GM23338 (cell line): ENCODE measurements around the gene EHMT2. TPM values are rescaled to one million over a fixed set of nuclear protein-coding genes. Genes with fewer than 3 reads are reported as not detected.

ENCODE experiments used
- EZH2 ChIP-seq: fragments of 200-600 bp; sonication (generic); IDR thresholded peaks from one replicate; pipeline ENCODE4 v1.8.0; 2017; ENCODE audit warnings: antibody characterized with exemption, mild to moderate bottlenecking, low read depth; ENCODE audit not compliant: unreplicated experiment
- EZH2phosphoT487 ChIP-seq: fragments of 200-600 bp; sonication (generic); IDR thresholded peaks from one replicate; pipeline ENCODE4 v1.8.1; 2018; ENCODE audit warnings: antibody characterized with exemption; ENCODE audit not compliant: unreplicated experiment
- ZNF331 ChIP-seq: fragments of 250-450 bp; sonication (Bioruptor Pico); IDR thresholded peaks from 2 replicates; pipeline ENCODE4 v1.5.0; 2020; ENCODE audit warnings: low read depth, mild to moderate bottlenecking, moderate library complexity
- polyA plus RNA-seq: library from polyadenylated mRNA; unstranded; fragments of >200 nt; fragmentation: Nextera tagmentation; extraction: Ambion mirVana; gene quantifications from 2 replicates; pipeline ENCODE4 v1.2.1, GENCODE V29; 2016
- total RNA-seq: library from RNA; depleted of rRNA; stranded (reverse); fragments of >200 nt; shearing (Covaris generic); gene quantifications from 2 replicates; pipeline ENCODE4 v1.2.3, GENCODE V29; 2014
- TF ChIP-seq, protein P1 (sequence below): fragments of 250-450 bp; sonication (Bioruptor Pico); IDR thresholded peaks from 2 replicates; pipeline ENCODE4 v1.5.0; 2020; ENCODE audit warnings: mild to moderate bottlenecking, moderate library complexity
- TF ChIP-seq, protein P2 (sequence below), 2 experiments: fragments of 200-600 bp in 1 of 2; sonication (generic) in 1 of 2; conservative IDR thresholded peaks; 2 replicates each; pipeline versions ENCODE4 v1.5.1 to v1.6.1; 2016 to 2017; ENCODE audit warnings: antibody characterized with exemption in 2 of 2, low read depth in 2 of 2, mild to moderate bottlenecking in 2 of 2, moderate library complexity in 1 of 2
- TF ChIP-seq, protein P3 (sequence below): IDR thresholded peaks from one replicate; pipeline ENCODE4 v1.6.1; 2018; ENCODE audit warnings: antibody characterized with exemption; ENCODE audit not compliant: unreplicated experiment

EHMT2 gene
- total and polyA plus RNA-seq, 2 experiments from 2014 or later: 113 to 193 TPM

DNA sequence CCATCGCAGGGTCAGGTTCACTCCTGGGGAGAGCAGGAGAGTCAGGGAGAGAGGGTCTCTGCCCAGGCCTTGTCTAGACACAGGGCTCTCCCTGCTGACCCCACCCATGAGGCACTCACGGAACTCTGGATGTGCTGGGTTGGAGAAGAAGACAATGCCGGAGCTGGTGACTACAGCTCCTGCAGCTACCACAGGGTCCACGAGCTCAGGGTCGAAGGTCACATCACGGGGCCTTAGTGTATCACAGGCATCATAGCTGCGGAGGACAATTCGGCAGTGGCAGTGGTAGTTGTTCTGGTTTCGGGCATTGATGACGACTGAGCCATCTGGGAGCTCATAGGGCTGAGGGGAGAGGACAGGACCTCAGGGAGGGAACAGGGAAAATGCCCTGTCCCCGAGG is 37.6 kb downstream of the EHMT2 start (continued):
- TF ChIP-seq, protein P1, sequence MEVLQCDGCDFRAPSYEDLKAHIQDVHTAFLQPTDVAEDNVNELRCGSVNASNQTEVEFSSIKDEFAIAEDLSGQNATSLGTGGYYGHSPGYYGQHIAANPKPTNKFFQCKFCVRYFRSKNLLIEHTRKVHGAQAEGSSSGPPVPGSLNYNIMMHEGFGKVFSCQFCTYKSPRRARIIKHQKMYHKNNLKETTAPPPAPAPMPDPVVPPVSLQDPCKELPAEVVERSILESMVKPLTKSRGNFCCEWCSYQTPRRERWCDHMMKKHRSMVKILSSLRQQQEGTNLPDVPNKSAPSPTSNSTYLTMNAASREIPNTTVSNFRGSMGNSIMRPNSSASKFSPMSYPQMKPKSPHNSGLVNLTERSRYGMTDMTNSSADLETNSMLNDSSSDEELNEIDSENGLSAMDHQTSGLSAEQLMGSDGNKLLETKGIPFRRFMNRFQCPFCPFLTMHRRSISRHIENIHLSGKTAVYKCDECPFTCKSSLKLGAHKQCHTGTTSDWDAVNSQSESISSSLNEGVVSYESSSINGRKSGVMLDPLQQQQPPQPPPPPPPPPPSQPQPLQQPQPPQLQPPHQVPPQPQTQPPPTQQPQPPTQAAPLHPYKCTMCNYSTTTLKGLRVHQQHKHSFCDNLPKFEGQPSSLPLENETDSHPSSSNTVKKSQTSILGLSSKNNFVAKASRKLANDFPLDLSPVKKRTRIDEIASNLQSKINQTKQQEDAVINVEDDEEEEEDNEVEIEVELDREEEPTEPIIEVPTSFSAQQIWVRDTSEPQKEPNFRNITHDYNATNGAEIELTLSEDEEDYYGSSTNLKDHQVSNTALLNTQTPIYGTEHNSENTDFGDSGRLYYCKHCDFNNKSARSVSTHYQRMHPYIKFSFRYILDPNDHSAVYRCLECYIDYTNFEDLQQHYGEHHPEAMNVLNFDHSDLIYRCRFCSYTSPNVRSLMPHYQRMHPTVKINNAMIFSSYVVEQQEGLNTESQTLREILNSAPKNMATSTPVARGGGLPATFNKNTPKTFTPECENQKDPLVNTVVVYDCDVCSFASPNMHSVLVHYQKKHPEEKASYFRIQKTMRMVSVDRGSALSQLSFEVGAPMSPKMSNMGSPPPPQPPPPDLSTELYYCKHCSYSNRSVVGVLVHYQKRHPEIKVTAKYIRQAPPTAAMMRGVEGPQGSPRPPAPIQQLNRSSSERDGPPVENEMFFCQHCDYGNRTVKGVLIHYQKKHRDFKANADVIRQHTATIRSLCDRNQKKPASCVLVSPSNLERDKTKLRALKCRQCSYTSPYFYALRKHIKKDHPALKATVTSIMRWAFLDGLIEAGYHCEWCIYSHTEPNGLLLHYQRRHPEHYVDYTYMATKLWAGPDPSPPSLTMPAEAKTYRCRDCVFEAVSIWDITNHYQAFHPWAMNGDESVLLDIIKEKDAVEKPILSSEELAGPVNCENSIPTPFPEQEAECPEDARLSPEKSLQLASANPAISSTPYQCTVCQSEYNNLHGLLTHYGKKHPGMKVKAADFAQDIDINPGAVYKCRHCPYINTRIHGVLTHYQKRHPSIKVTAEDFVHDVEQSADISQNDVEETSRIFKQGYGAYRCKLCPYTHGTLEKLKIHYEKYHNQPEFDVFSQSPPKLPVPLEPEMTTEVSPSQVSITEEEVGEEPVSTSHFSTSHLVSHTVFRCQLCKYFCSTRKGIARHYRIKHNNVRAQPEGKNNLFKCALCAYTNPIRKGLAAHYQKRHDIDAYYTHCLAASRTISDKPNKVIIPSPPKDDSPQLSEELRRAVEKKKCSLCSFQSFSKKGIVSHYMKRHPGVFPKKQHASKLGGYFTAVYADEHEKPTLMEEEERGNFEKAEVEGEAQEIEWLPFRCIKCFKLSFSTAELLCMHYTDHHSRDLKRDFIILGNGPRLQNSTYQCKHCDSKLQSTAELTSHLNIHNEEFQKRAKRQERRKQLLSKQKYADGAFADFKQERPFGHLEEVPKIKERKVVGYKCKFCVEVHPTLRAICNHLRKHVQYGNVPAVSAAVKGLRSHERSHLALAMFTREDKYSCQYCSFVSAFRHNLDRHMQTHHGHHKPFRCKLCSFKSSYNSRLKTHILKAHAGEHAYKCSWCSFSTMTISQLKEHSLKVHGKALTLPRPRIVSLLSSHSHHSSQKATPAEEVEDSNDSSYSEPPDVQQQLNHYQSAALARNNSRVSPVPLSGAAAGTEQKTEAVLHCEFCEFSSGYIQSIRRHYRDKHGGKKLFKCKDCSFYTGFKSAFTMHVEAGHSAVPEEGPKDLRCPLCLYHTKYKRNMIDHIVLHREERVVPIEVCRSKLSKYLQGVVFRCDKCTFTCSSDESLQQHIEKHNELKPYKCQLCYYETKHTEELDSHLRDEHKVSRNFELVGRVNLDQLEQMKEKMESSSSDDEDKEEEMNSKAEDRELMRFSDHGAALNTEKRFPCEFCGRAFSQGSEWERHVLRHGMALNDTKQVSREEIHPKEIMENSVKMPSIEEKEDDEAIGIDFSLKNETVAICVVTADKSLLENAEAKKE (CRISPR knock-in tag): no peak
- TF ChIP-seq, protein P2, sequence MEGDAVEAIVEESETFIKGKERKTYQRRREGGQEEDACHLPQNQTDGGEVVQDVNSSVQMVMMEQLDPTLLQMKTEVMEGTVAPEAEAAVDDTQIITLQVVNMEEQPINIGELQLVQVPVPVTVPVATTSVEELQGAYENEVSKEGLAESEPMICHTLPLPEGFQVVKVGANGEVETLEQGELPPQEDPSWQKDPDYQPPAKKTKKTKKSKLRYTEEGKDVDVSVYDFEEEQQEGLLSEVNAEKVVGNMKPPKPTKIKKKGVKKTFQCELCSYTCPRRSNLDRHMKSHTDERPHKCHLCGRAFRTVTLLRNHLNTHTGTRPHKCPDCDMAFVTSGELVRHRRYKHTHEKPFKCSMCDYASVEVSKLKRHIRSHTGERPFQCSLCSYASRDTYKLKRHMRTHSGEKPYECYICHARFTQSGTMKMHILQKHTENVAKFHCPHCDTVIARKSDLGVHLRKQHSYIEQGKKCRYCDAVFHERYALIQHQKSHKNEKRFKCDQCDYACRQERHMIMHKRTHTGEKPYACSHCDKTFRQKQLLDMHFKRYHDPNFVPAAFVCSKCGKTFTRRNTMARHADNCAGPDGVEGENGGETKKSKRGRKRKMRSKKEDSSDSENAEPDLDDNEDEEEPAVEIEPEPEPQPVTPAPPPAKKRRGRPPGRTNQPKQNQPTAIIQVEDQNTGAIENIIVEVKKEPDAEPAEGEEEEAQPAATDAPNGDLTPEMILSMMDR (conservative IDR thresholded peaks at IDR 0.05; ENCODE audit: low read depth in 2 of 2): no peak
- TF ChIP-seq, protein P3, sequence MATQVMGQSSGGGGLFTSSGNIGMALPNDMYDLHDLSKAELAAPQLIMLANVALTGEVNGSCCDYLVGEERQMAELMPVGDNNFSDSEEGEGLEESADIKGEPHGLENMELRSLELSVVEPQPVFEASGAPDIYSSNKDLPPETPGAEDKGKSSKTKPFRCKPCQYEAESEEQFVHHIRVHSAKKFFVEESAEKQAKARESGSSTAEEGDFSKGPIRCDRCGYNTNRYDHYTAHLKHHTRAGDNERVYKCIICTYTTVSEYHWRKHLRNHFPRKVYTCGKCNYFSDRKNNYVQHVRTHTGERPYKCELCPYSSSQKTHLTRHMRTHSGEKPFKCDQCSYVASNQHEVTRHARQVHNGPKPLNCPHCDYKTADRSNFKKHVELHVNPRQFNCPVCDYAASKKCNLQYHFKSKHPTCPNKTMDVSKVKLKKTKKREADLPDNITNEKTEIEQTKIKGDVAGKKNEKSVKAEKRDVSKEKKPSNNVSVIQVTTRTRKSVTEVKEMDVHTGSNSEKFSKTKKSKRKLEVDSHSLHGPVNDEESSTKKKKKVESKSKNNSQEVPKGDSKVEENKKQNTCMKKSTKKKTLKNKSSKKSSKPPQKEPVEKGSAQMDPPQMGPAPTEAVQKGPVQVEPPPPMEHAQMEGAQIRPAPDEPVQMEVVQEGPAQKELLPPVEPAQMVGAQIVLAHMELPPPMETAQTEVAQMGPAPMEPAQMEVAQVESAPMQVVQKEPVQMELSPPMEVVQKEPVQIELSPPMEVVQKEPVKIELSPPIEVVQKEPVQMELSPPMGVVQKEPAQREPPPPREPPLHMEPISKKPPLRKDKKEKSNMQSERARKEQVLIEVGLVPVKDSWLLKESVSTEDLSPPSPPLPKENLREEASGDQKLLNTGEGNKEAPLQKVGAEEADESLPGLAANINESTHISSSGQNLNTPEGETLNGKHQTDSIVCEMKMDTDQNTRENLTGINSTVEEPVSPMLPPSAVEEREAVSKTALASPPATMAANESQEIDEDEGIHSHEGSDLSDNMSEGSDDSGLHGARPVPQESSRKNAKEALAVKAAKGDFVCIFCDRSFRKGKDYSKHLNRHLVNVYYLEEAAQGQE: no peak
- TF ChIP-seq ZNF331 (CRISPR knock-in tag) (no peak), EZH2 (no peak), EZH2phosphoT487 (no peak)
